Fibroblast of mammary gland (primary cell): ENCODE results near the gene TMEM72.

Experiments
- DNase-seq: peaks from one replicate; pipeline ENCODE4 v3.0.0-alpha.2; 2010; ENCODE audit warnings: low read depth
- H3K4me3 ChIP-seq: 2 replicates; pipeline ENCODE4 v1.5.1; 2011; ENCODE audit warnings: low read depth, mild to moderate bottlenecking, low read length, moderate library complexity; ENCODE audit not compliant: control insufficient read depth
- CTCF ChIP-seq: conservative IDR thresholded peaks from 2 replicates; pipeline ENCODE4 v1.5.1; 2011; ENCODE audit warnings: low read depth, low read length, inconsistent platforms; ENCODE audit not compliant: control insufficient read depth, insufficient read depth

TMEM72 gene

GRCh38 chr10:44922796-44923545 is 11.8 kb downstream of the TMEM72 start:
- no peak for DNase-seq
- no peak for TF ChIP-seq CTCF

GRCh38 chr10:44923611-44924010 is 12.5 kb downstream of the TMEM72 start:
- no peak overlapping the region for H3K4me3 ChIP-seq
- TF ChIP-seq CTCF = no peak
- no peak for DNase-seq

More at GRCh38 chr10:44922796-44923545, 11.8 kb downstream of the TMEM72 start:
- no peak overlapping the region for H3K4me3 ChIP-seq

GRCh38 chr10:44924261-44925040 is 13.3 kb downstream of the TMEM72 start:
- DNase-seq = no peak
- H3K4me3 ChIP-seq = no peak overlapping the region
- no peak for TF ChIP-seq CTCF

GRCh38 chr10:44925224-44925623 is 14.1 kb downstream of the TMEM72 start:
- no peak overlapping the region for H3K4me3 ChIP-seq
- DNase-seq = no peak
- no peak for TF ChIP-seq CTCF

GRCh38 chr10:44925811-44926750 is 14.9 kb downstream of the TMEM72 start:
- DNase-seq = no peak
- no peak for TF ChIP-seq CTCF
- H3K4me3 ChIP-seq = no peak overlapping the region

GRCh38 chr10:44926751-44927351 is 15.7 kb downstream of the TMEM72 start:
- no peak for DNase-seq
- TF ChIP-seq CTCF = no peak
- H3K4me3 ChIP-seq = no peak overlapping the region
